Neural cell (in vitro differentiated cells): ENCODE measurements around the gene DPF3. TPM values are rescaled to one million over a fixed set of nuclear protein-coding genes. Genes with fewer than 3 reads are reported as not detected.

Source experiments
- H2AFZ ChIP-seq: fragments of 200-600, 300-800 bp; sonication (generic), shearing (Covaris generic); 2 replicates; pipeline ENCODE4 v1.6.0; 2014; ENCODE audit warnings: low read depth, mild to moderate bottlenecking, antibody characterized with exemption, low read length, moderate library complexity
- H3F3A ChIP-seq: fragments of 200-600 bp; shearing (Covaris generic); 2 replicates; pipeline ENCODE4 v1.6.1; 2016; ENCODE audit warnings: mild to moderate bottlenecking, moderate library complexity, mixed read lengths, antibody characterized with exemption, low read length; ENCODE audit not compliant: insufficient read depth, poor library complexity, severe bottlenecking
- H3K27ac ChIP-seq: fragments of 200-600, 300-800 bp; sonication (generic), shearing (Covaris generic); 2 replicates; pipeline ENCODE4 v1.5.1; 2014; ENCODE audit warnings: mild to moderate bottlenecking, low read length, moderate library complexity
- H3K27me3 ChIP-seq: fragments of 300-800, 200-600 bp; sonication (generic), shearing (Covaris generic); 2 replicates; pipeline ENCODE4 v1.6.0; 2014; ENCODE audit warnings: mild to moderate bottlenecking, low read depth, low read length, moderate library complexity; ENCODE audit not compliant: insufficient read depth
- H3K36me3 ChIP-seq: fragments of 300-800, 200-600 bp; sonication (generic), shearing (Covaris generic); 2 replicates; pipeline ENCODE4 v1.5.1; 2014; ENCODE audit warnings: mild to moderate bottlenecking, antibody characterized with exemption, low read length, moderate library complexity; ENCODE audit not compliant: insufficient read depth
- H3K4me2 ChIP-seq: fragments of 300-800, 200-600 bp; sonication (generic), shearing (Covaris generic); 2 replicates; pipeline ENCODE4 v1.6.0; 2014; ENCODE audit warnings: mild to moderate bottlenecking, low read length
- H3K4me3 ChIP-seq: fragments of 300-800, 200-600 bp; sonication (generic), shearing (Covaris generic); 2 replicates; pipeline ENCODE4 v1.5.1; 2014; ENCODE audit warnings: mild to moderate bottlenecking, low read length, moderate library complexity
- H3K79me2 ChIP-seq: fragments of 200-600 bp; shearing (Covaris generic); replicated peaks from 2 replicates; pipeline ENCODE4 v1.6.0; 2014; ENCODE audit warnings: mild to moderate bottlenecking, low read length, moderate library complexity; ENCODE audit not compliant: insufficient read depth
- H3K9ac ChIP-seq: fragments of 300-800, 200-600 bp; sonication (generic), shearing (Covaris generic); 2 replicates; pipeline ENCODE4 v1.6.1; 2016; ENCODE audit warnings: mild to moderate bottlenecking, low read length, mixed read lengths
- H3K9me2 ChIP-seq: fragments of 200-600 bp; shearing (Covaris generic); 2 replicates; pipeline ENCODE4 v1.6.1; 2016; ENCODE audit warnings: mild to moderate bottlenecking, low read length, mixed read lengths; ENCODE audit not compliant: insufficient read depth
- H3K9me3 ChIP-seq: fragments of 200-600, 300-800 bp; sonication (generic), shearing (Covaris generic); 2 replicates; pipeline ENCODE4 v1.6.1; 2016; ENCODE audit warnings: mild to moderate bottlenecking, mixed run types, low read length, moderate library complexity, mixed read lengths
- H4K20me1 ChIP-seq: fragments of 200-600 bp; shearing (Covaris generic); 2 replicates; pipeline ENCODE4 v1.6.1; 2016; ENCODE audit warnings: mild to moderate bottlenecking, mixed run types; ENCODE audit not compliant: insufficient read depth
- CTCF ChIP-seq: fragments of 450-650 bp; IDR thresholded peaks from 2 replicates; pipeline ENCODE4 v1.5.1; 2014; ENCODE audit warnings: antibody characterized with exemption, mild to moderate bottlenecking, moderate library complexity; ENCODE audit not compliant: poor library complexity, severe bottlenecking
- EP300 ChIP-seq: fragments of 450-650 bp; conservative IDR thresholded peaks from 2 replicates; pipeline ENCODE4 v1.6.1; 2014; ENCODE audit warnings: antibody characterized with exemption, mild to moderate bottlenecking, moderate library complexity; ENCODE audit not compliant: poor library complexity, severe bottlenecking
- EZH2 ChIP-seq: fragments of 200-600, 300-800 bp; shearing (Covaris generic), sonication (generic); IDR thresholded peaks from 2 replicates; pipeline ENCODE4 v1.6.1; 2014; ENCODE audit warnings: antibody characterized with exemption, low read length, borderline replicate concordance, mild to moderate bottlenecking; ENCODE audit not compliant: insufficient read depth, poor library complexity, severe bottlenecking
- MXI1 ChIP-seq: fragments of 450-650 bp; conservative IDR thresholded peaks from 2 replicates; pipeline ENCODE4 v1.6.1; 2014; ENCODE audit warnings: antibody characterized with exemption, mild to moderate bottlenecking; ENCODE audit not compliant: poor library complexity, severe bottlenecking
- POLR2AphosphoS5 ChIP-seq: IDR thresholded peaks from 2 replicates; pipeline ENCODE4 v1.6.1; 2012
- RAD21 ChIP-seq: fragments of 450-650 bp; conservative IDR thresholded peaks from 2 replicates; pipeline ENCODE4 v1.6.1; 2014; ENCODE audit warnings: antibody characterized with exemption, mild to moderate bottlenecking, moderate library complexity
- REST ChIP-seq: IDR thresholded peaks from 2 replicates; pipeline ENCODE4 v1.6.1; 2012; ENCODE audit warnings: borderline replicate concordance
- SMC3 ChIP-seq: fragments of 450-650 bp; conservative IDR thresholded peaks from 2 replicates; pipeline ENCODE4 v1.6.1; 2014; ENCODE audit warnings: antibody characterized with exemption, mild to moderate bottlenecking, moderate library complexity; ENCODE audit not compliant: poor library complexity
- TAF1 ChIP-seq: IDR thresholded peaks from 2 replicates; pipeline ENCODE4 v1.6.1; 2012; ENCODE audit warnings: low read depth
- polyA plus RNA-seq: library from polyadenylated mRNA; depleted of rRNA; stranded (reverse); fragments of >200 nt; gene quantifications from 2 replicates; pipeline ENCODE4 v1.2.3, GENCODE V29; 2014

The DPF3 gene
- polyA plus RNA-seq, 1 donor from 2014 or later: 2.9 TPM

GRCh38 chr14:72822946-72823611 is 70.8 kb downstream of the DPF3 start:
- Histone ChIP-seq H3K36me3 (no peaks in the 10 kb centered on the region), H3K27me3 (no peaks in the 10 kb centered on the region), H3F3A (no peaks in the 10 kb centered on the region), H3K79me2 (no peaks in the 10 kb centered on the region), H2AFZ (no peak overlapping the region), H3K4me3 (no peak overlapping the region), H3K27ac (no peak overlapping the region), H3K9me3 (no peaks in the 10 kb centered on the region), H3K9ac (no peak overlapping the region), H3K4me2 (no peak overlapping the region), H4K20me1 (no peaks in the 10 kb centered on the region), H3K9me2 (no peaks in the 10 kb centered on the region)
- TF ChIP-seq RAD21 (no peak), SMC3 (no peak), CTCF (no peak)

- Histone ChIP-seq H3K9me2 (no peaks in the 10 kb centered on the region), H3K36me3 (no peaks in the 10 kb centered on the region), H3K4me2 (no peak overlapping the region), H3K9me3 (no peaks in the 10 kb centered on the region), H3K27ac (no peak overlapping the region), H3K4me3 (no peak overlapping the region), H3K9ac (no peak overlapping the region), H3K79me2 (no peaks in the 10 kb centered on the region), H2AFZ (no peak overlapping the region), H4K20me1 (no peaks in the 10 kb centered on the region), H3F3A (no peaks in the 10 kb centered on the region), H3K27me3 (no peaks in the 10 kb centered on the region)
- TF ChIP-seq SMC3 (no peak), POLR2AphosphoS5 (no peak), TAF1 (no peak), EP300 (no peak), REST (no peak), EZH2 (no peak), MXI1 (no peak), RAD21 (no peak), CTCF (no peak)
Measured at GRCh38 chr14:72818998-72819397, 74.9 kb downstream of the DPF3 start.
